Activated T-cell treated with anti-CD3 and anti-CD28 coated beads, Interleukin-2, amount 50 U/mL, for 1 hour (primary cell): Measurements from ENCODE around the gene PIGA.
"Not testable (repeated sequence)": the region's sequence is repeated elsewhere in the genome, so short reads cannot be mapped to it uniquely, and the experiment has no call there.

Experiments
- DNase-seq: peaks from one replicate; pipeline ENCODE4 v3.0.0-alpha.2; 2020

The PIGA gene

GRCh38 chrX:15319075-15319474 is 16.2 kb downstream of the PIGA start:
- no peak for DNase-seq

DNA sequence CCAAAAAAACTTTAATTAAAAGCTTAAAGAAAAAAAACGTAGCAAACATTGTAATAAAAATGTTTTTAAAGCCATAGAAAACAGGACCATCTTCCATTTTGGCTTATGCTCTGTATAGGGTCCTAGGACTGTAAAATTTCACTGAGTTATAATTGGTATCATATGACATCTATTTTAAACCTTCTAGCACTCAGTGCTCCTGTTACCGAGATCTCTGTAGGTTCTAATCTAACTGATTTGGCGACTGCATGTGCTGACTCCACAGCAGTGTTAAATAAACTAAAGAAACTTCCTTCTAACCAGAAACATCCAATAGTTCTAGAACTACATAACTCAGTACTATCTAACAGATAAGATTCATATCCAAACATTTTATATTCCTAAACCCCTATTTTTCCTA is 19.8 kb downstream of the PIGA start, which contains the start of gene ASB11:
Gene ASB11 (minus strand): TSS at position 132 of the 400 bp plus-strand sequence. CDS start 35 bp downstream, at position 97.
- no peak for DNase-seq

GRCh38 chrX:15314472-15314871 is 20.9 kb downstream of the PIGA start:
- no peak for DNase-seq

- DNase-seq, result no peak
Observed at GRCh38 chrX:15311119-15311518, 24.2 kb downstream of the PIGA start.

GRCh38 chrX:15310117-15310516 is 25.2 kb downstream of the PIGA start:
- no peak for DNase-seq

DNA sequence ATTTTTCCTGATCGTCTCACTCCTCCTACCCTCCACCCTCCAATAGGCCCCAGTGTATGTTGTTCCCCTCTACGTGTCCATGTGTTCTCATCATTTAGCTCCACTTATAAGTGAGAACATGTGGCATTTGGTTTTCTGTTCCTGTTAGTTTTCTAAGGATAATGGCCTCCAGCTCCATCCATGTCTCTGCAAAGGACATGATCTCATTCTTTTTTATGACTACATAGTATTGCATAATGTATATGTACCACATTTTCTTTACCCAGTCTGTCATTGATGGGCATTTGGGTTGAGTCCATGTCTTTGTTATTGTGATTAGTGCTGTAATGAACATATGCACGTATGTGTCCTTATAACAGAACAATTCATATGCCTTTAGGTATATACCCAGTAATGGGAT is 29.4 kb downstream of the PIGA start:
- not testable (repeated sequence) for DNase-seq

- no peak for DNase-seq
Observed at GRCh38 chrX:15301924-15302323, 33.4 kb downstream of the PIGA start.

GRCh38 chrX:15299941-15300851 is 35.1 kb downstream of the PIGA start:
- DNase-seq, result no peak

GRCh38 chrX:15298780-15299179 is 36.5 kb downstream of the PIGA start:
- no peak for DNase-seq

DNA sequence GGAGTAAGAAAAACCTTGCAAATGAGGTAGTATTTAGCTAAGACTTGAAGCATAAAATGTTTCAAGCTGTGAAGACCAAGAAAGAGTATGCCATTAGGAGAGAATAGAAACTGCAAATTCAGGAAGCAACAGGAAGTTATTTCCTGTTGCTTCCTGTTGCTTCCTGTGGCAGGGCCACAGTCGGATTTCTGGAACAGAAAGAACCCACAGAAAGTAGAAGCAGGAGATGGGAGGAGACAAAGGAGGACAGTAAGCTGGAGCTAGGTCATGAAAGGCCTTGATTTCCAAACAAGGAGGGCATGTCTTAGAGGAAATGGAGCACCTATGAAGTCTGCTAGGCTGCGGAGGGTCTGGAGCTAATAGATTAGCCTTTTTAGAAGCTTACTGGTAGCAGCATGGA is 37.1 kb downstream of the PIGA start:
- no peak for DNase-seq

DNA sequence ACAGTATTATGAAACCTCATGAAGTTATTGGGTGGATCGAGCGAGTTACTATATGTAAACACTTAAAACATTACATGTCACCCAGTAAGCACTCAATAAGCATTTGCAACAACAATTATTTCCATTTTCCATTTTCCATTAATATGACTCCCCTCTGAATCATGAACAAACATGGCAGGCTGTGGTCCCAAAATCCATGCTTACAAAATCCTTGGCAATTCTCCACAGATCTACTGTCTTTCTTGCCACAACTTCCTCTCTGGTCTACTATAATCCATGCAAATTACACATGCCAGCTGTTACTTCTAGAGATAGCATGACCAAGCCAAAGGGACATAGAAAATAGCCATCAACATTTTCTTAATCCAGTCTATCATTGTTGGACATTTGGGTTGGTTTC is 41.9 kb downstream of the PIGA start:
- DNase-seq, result no peak

GRCh38 chrX:15292861-15293260 is 42.5 kb downstream of the PIGA start:
- DNase-seq, result no peak

DNA sequence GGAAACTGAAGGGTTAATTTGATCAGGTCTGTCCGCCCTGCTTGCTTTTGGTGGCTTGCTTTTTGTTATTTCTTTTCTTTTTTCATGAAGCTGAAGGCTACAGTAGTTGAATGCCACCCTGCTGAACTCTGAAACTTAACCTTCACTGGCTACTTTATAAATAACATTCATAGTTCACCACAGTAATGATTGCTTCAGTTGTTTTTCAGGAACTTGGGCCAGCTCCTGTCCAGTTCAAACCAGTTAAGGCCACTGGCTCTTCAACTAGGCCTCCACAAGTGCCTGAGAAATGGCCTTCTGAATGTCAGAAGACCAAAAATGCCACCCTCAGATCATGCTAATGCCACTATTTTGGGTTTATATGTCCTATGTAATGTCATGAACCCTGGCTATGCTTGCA is 57.7 kb downstream of the PIGA start:
- no peak for DNase-seq

GRCh38 chrX:15274946-15275345 is 60.4 kb downstream of the PIGA start:
- no peak for DNase-seq

DNA sequence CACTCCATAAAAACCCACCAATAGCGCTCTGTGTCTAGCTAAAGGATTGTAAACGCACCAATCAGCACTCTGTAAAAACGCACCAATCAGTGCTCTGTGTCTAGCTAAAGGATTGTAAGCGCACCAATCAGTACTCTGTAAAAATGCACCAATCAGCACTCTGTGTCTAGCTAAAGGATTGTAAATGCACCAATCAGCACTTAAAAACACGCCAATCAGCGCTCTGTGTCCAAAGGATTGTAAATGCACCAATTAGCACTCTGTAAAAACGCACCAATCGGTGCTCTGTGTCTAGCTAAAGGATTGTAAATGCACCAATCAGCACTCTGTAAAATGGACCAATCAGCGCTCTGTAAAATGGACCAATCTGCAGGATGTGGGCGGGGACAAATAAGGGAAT is 62.0 kb downstream of the PIGA start:
- not testable (repeated sequence) for DNase-seq

GRCh38 chrX:15271757-15272156 is 63.6 kb downstream of the PIGA start:
- DNase-seq, result no peak

DNA sequence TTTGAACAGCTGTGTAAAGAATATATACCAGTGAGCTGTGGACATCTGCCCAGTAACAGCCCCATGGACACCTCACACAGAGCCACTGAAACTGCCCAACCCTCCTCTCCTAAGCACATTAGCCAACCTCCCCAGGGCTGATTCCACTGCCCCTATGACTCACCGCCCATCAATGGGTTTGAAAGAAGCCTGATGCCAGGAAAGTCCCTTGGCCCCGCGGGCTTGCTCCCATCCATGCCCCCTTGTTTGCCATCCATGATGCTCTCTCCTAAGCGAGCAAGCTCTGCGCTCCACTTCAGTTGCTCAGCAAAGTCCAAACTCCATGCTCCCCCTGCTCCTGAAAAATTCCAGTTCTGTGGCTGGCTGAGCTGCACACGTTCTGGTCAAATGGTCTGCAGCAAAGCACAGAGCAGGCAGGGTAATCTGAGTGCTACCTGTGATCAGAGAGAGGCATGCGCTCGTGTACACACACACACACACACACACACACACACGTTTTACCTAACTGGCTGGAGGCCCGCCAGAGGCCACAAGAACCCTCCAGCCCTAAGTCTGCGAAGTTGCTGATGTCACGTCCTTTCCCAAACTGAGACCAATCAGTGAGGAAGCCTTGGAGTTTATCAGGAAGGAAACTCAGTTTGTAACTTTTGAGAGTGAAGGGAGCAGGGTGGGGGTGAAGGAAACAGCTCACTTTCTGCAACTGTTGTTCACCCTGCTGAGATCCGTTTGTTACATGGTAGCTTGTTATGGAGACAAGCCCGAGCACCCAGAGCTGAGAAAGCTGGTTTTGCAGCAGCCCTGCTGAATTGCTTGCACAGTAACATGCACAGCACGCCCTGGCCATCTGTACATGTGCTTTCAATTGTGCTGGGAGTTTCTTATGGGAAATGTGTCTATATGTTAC is 65.5 kb downstream of the PIGA start, which contains the start of gene ASB9:
Gene ASB9 (minus strand): TSS at position 466 of the 904 bp plus-strand sequence. CDS start 209 bp downstream, at position 257.
- peak; percentile 22 for DNase-seq
